HEK293 (cell line): ENCODE results near the gene UNCX.

Experiments
- CTCF ChIA-PET: fragments of 350-600 bp; formaldehyde crosslinking; extraction: SDS; loops from one replicate; lab custom pipeline; 2021; ENCODE audit warnings: antibody characterized with exemption; lab: Yijun Ruan, JAX
- POLR2A ChIA-PET: fragments of 300-600 bp; formaldehyde crosslinking; extraction: SDS; loops from one replicate; lab custom pipeline; 2020; ENCODE audit warnings: antibody characterized with exemption, inconsistent platforms; lab: Yijun Ruan, JAX
- H3K27ac ChIP-seq: fragments of 200-500 bp; sonication (Bioruptor generic); 2 replicates; pipeline ENCODE4 v1.5.1; 2014; ENCODE audit warnings: low read depth, low read length, control low read depth, inconsistent platforms; ENCODE audit errors: extremely low read depth
- H3K36me3 ChIP-seq, 2 experiments: fragments of 200-500 bp in 1 of 2; sonication (Bioruptor generic) in 1 of 2; 1 replicate in 1 of 2; 2 replicates in 1 of 2; pipeline ENCODE4 v1.5.1; 2014 to 2017; ENCODE audit warnings: inconsistent platforms in 2 of 2, low read length in 2 of 2; ENCODE audit not compliant: control insufficient read depth in 2 of 2, insufficient read depth in 1 of 2
- H3K4me1 ChIP-seq: fragments of 200-500 bp; sonication (Bioruptor generic); 2 replicates; pipeline ENCODE4 v1.5.1; 2014; ENCODE audit warnings: mild to moderate bottlenecking, low read length, inconsistent platforms; ENCODE audit not compliant: control insufficient read depth, insufficient read depth
- H3K4me3 ChIP-seq: 2 replicates; pipeline ENCODE4 v1.5.1; 2011; ENCODE audit warnings: low read depth, mild to moderate bottlenecking, control low read depth, low read length, moderate library complexity
- H3K9me3 ChIP-seq: fragments of 200-500 bp; sonication (Bioruptor generic); 2 replicates; pipeline ENCODE4 v1.5.1; 2014; ENCODE audit warnings: low read depth, low read length, inconsistent platforms; ENCODE audit not compliant: control insufficient read depth, insufficient read depth
- EGR2 ChIP-seq: fragments of 450-650 bp; formaldehyde crosslinking; IDR thresholded peaks from 2 replicates; pipeline ENCODE4 v1.5.1; 2016; ENCODE audit warnings: low read depth, missing biosample characterization, missing genetic modification characterization
- GLI4 ChIP-seq: fragments of 450-650 bp; formaldehyde crosslinking; IDR thresholded peaks from 2 replicates; pipeline ENCODE4 v1.5.1; 2016; ENCODE audit warnings: missing biosample characterization, missing genetic modification characterization
- MZF1 ChIP-seq: fragments of 450-650 bp; formaldehyde crosslinking; IDR thresholded peaks from 2 replicates; pipeline ENCODE4 v1.5.1; 2017; ENCODE audit warnings: missing biosample characterization, missing genetic modification characterization, borderline replicate concordance
- OSR2 ChIP-seq: fragments of 450-650 bp; formaldehyde crosslinking; IDR thresholded peaks from 2 replicates; pipeline ENCODE4 v1.5.1; 2016; ENCODE audit warnings: missing biosample characterization, missing genetic modification characterization
- TRIM28 ChIP-seq: IDR thresholded peaks from 2 replicates; pipeline ENCODE4 v1.6.1; 2011; ENCODE audit warnings: low read length, control low read depth, borderline replicate concordance
- WT1 ChIP-seq: fragments of 450-650 bp; formaldehyde crosslinking; IDR thresholded peaks from 2 replicates; pipeline ENCODE4 v1.5.1; 2016; ENCODE audit warnings: missing biosample characterization, missing genetic modification characterization
- ZEB2 ChIP-seq: fragments of 450-650 bp; formaldehyde crosslinking; IDR thresholded peaks from 2 replicates; pipeline ENCODE4 v1.5.1; 2016; ENCODE audit warnings: missing biosample characterization, missing genetic modification characterization
- ZNF292 ChIP-seq: fragments of 450-650 bp; formaldehyde crosslinking; IDR thresholded peaks from 2 replicates; pipeline ENCODE4 v1.5.1; 2016; ENCODE audit warnings: low read depth, missing biosample characterization, missing genetic modification characterization, borderline replicate concordance
- ZNF341 ChIP-seq: fragments of 450-650 bp; formaldehyde crosslinking; IDR thresholded peaks from 2 replicates; pipeline ENCODE4; 2016; ENCODE audit warnings: low read depth, missing biosample characterization, missing genetic modification characterization
- ZNF366 ChIP-seq: fragments of 450-650 bp; formaldehyde crosslinking; conservative IDR thresholded peaks from 2 replicates; pipeline ENCODE4 v1.5.1; 2016; ENCODE audit warnings: missing biosample characterization, missing genetic modification characterization
- ZNF394 ChIP-seq: fragments of 450-650 bp; formaldehyde crosslinking; IDR thresholded peaks from 2 replicates; pipeline ENCODE4 v1.5.1; 2016; ENCODE audit warnings: missing biosample characterization, missing genetic modification characterization, mild to moderate bottlenecking, moderate library complexity, borderline replicate concordance
- ZNF514 ChIP-seq: fragments of 450-650 bp; formaldehyde crosslinking; IDR thresholded peaks from 2 replicates; pipeline ENCODE4 v1.5.1; 2016; ENCODE audit warnings: missing biosample characterization, missing genetic modification characterization
- ZNF530 ChIP-seq: fragments of 450-650 bp; formaldehyde crosslinking; IDR thresholded peaks from 2 replicates; pipeline ENCODE4 v1.5.1; 2016; ENCODE audit warnings: low read depth, missing biosample characterization, missing genetic modification characterization
- ZNF610 ChIP-seq: fragments of 450-650 bp; formaldehyde crosslinking; IDR thresholded peaks from 2 replicates; pipeline ENCODE4 v1.5.1; 2016; ENCODE audit warnings: missing biosample characterization, missing genetic modification characterization, borderline replicate concordance
- ZNF837 ChIP-seq: fragments of 450-650 bp; formaldehyde crosslinking; IDR thresholded peaks from 2 replicates; pipeline ENCODE4 v1.5.1; 2016; ENCODE audit warnings: missing biosample characterization, missing genetic modification characterization
- TF ChIP-seq, protein P1 (sequence below): fragments of 450-650 bp; formaldehyde crosslinking; IDR thresholded peaks from 2 replicates; pipeline ENCODE4; 2016; ENCODE audit warnings: missing biosample characterization, missing genetic modification characterization
- TF ChIP-seq, protein P2 (sequence below): fragments of 450-650 bp; formaldehyde crosslinking; IDR thresholded peaks from 2 replicates; pipeline ENCODE4 v1.5.1; 2016; ENCODE audit warnings: missing biosample characterization, missing genetic modification characterization
- TF ChIP-seq, protein P3 (sequence below): fragments of 450-650 bp; formaldehyde crosslinking; IDR thresholded peaks from 2 replicates; pipeline ENCODE4 v1.5.1; 2017; ENCODE audit warnings: missing biosample characterization, missing genetic modification characterization
- TF ChIP-seq, protein P4 (sequence below): fragments of 450-650 bp; formaldehyde crosslinking; IDR thresholded peaks from 2 replicates; pipeline ENCODE4 v1.5.1; 2016; ENCODE audit warnings: missing biosample characterization, missing genetic modification characterization, borderline replicate concordance

Gene UNCX

DNA sequence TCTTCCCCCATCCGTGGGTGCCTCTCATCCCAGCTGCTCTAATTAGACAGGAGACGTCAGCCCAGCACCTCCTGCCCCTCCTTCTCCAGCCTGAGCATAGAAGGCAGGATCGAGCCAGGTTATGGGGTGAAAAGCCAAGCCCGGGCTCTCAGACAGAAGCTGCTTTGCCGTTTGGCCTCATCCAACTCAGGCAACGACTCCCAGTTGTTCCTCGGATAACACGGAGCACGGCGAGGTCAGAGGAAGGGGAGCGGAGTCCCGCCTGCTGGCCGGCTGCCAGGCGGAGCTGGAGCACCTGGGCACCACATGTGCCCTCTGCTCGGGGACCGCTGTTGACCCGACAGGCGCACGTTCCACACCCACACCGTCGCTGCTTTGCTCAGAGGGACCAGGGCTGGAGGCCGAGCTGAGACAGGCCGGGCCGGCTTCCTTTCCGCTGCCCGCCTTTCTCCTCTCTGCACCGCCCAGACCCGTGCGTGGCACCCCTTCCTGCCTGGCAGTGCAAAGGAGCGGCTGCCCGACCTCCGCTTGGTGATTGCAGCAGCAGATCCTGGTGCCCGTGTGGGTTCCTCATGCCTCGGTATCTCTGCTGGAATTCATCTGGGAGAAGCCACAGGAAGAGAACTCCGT, 21.6 kb upstream of the UNCX start:
- TF ChIP-seq, protein P1, sequence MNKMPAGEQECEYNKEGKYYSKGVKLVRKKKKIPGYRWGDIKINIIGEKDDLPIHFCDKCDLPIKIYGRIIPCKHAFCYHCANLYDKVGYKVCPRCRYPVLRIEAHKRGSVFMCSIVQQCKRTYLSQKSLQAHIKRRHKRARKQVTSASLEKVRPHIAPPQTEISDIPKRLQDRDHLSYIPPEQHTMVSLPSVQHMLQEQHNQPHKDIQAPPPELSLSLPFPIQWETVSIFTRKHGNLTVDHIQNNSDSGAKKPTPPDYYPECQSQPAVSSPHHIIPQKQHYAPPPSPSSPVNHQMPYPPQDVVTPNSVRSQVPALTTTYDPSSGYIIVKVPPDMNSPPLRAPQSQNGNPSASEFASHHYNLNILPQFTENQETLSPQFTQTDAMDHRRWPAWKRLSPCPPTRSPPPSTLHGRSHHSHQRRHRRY (tag by site-specific recombination) = no peak
- TF ChIP-seq WT1 (tag by site-specific recombination) (no peak), ZNF394 (peak; percentile 12; the same call in 1 of the 2 replicates), ZNF292 (tag by site-specific recombination) (no peak), ZNF514 (tag by site-specific recombination) (no peak), GLI4 (tag by site-specific recombination) (no peak)
- H3K4me1 ChIP-seq = peaks cover 5% of the 10 kb centered on the region
- peak overlapping the region; percentile 34; the same call in 1 of the 2 replicates for H3K27ac ChIP-seq
- H3K9me3 ChIP-seq = no peaks in the 10 kb centered on the region
- no peak overlapping the region for H3K4me3 ChIP-seq
- POLR2A ChIA-PET = interaction anchor here (0.8 kb wide), 1 partner anchor 18 kb away, joined by 3 read pairs; no protein-coding TSS in a partner anchor
- CTCF ChIA-PET = no interaction called here
- H3K36me3 ChIP-seq = no peaks in the 10 kb centered on the region

DNA sequence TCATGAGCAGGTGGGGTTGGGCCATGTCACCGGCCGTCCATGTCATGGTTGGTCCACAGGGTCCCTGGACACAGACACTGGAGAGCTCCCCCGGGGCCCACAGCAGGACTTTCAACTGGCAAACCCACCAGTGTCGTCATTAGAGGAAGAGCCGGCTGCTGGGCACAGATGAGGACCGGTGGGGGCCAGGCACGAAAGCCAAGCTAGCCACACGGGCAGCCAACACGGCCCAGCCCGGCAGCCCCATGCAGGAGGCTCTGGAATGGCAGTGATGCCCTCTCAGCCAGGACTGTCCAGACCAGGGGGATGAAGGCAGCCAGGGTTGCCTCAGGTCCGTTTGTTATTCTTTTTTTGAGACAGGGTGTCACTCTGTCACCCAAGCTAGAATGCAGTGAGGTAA, 21.1 kb upstream of the UNCX start:
- H3K9me3 ChIP-seq = no peaks in the 10 kb centered on the region
- H3K4me3 ChIP-seq = no peak overlapping the region
- POLR2A ChIA-PET = no interaction called here
- H3K36me3 ChIP-seq = no peaks in the 10 kb centered on the region
- H3K27ac ChIP-seq = no peak overlapping the region
- CTCF ChIA-PET = no interaction called here
- peaks cover 5% of the 10 kb centered on the region for H3K4me1 ChIP-seq
- no peak for TF ChIP-seq OSR2
- TF ChIP-seq ZNF366 (tag by site-specific recombination) = no peak
- no peak for TF ChIP-seq TRIM28
- TF ChIP-seq, protein P2, sequence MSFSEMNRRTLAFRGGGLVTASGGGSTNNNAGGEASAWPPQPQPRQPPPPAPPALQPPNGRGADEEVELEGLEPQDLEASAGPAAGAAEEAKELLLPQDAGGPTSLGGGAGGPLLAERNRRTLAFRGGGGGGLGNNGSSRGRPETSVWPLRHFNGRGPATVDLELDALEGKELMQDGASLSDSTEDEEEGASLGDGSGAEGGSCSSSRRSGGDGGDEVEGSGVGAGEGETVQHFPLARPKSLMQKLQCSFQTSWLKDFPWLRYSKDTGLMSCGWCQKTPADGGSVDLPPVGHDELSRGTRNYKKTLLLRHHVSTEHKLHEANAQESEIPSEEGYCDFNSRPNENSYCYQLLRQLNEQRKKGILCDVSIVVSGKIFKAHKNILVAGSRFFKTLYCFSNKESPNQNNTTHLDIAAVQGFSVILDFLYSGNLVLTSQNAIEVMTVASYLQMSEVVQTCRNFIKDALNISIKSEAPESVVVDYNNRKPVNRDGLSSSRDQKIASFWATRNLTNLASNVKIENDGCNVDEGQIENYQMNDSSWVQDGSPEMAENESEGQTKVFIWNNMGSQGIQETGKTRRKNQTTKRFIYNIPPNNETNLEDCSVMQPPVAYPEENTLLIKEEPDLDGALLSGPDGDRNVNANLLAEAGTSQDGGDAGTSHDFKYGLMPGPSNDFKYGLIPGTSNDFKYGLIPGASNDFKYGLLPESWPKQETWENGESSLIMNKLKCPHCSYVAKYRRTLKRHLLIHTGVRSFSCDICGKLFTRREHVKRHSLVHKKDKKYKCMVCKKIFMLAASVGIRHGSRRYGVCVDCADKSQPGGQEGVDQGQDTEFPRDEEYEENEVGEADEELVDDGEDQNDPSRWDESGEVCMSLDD (tag by site-specific recombination) = no peak
- TF ChIP-seq ZEB2 (tag by site-specific recombination) = no peak
- no peak for TF ChIP-seq ZNF610
- TF ChIP-seq, protein P3, sequence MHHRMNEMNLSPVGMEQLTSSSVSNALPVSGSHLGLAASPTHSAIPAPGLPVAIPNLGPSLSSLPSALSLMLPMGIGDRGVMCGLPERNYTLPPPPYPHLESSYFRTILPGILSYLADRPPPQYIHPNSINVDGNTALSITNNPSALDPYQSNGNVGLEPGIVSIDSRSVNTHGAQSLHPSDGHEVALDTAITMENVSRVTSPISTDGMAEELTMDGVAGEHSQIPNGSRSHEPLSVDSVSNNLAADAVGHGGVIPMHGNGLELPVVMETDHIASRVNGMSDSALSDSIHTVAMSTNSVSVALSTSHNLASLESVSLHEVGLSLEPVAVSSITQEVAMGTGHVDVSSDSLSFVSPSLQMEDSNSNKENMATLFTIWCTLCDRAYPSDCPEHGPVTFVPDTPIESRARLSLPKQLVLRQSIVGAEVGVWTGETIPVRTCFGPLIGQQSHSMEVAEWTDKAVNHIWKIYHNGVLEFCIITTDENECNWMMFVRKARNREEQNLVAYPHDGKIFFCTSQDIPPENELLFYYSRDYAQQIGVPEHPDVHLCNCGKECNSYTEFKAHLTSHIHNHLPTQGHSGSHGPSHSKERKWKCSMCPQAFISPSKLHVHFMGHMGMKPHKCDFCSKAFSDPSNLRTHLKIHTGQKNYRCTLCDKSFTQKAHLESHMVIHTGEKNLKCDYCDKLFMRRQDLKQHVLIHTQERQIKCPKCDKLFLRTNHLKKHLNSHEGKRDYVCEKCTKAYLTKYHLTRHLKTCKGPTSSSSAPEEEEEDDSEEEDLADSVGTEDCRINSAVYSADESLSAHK (tag by site-specific recombination) = no peak
- TF ChIP-seq ZNF837 = no peak
- TF ChIP-seq ZNF341 (tag by site-specific recombination) = no peak
- TF ChIP-seq, protein P4, sequence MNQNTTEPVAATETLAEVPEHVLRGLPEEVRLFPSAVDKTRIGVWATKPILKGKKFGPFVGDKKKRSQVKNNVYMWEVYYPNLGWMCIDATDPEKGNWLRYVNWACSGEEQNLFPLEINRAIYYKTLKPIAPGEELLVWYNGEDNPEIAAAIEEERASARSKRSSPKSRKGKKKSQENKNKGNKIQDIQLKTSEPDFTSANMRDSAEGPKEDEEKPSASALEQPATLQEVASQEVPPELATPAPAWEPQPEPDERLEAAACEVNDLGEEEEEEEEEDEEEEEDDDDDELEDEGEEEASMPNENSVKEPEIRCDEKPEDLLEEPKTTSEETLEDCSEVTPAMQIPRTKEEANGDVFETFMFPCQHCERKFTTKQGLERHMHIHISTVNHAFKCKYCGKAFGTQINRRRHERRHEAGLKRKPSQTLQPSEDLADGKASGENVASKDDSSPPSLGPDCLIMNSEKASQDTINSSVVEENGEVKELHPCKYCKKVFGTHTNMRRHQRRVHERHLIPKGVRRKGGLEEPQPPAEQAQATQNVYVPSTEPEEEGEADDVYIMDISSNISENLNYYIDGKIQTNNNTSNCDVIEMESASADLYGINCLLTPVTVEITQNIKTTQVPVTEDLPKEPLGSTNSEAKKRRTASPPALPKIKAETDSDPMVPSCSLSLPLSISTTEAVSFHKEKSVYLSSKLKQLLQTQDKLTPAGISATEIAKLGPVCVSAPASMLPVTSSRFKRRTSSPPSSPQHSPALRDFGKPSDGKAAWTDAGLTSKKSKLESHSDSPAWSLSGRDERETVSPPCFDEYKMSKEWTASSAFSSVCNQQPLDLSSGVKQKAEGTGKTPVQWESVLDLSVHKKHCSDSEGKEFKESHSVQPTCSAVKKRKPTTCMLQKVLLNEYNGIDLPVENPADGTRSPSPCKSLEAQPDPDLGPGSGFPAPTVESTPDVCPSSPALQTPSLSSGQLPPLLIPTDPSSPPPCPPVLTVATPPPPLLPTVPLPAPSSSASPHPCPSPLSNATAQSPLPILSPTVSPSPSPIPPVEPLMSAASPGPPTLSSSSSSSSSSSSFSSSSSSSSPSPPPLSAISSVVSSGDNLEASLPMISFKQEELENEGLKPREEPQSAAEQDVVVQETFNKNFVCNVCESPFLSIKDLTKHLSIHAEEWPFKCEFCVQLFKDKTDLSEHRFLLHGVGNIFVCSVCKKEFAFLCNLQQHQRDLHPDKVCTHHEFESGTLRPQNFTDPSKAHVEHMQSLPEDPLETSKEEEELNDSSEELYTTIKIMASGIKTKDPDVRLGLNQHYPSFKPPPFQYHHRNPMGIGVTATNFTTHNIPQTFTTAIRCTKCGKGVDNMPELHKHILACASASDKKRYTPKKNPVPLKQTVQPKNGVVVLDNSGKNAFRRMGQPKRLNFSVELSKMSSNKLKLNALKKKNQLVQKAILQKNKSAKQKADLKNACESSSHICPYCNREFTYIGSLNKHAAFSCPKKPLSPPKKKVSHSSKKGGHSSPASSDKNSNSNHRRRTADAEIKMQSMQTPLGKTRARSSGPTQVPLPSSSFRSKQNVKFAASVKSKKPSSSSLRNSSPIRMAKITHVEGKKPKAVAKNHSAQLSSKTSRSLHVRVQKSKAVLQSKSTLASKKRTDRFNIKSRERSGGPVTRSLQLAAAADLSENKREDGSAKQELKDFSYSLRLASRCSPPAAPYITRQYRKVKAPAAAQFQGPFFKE (tag by site-specific recombination) = no peak
- TF ChIP-seq EGR2 = no peak
- no peak for TF ChIP-seq ZNF530 (tag by site-specific recombination)
- no peak for TF ChIP-seq MZF1
